ENCODE measurements around the gene SLC35G6.

SLC35G6 gene

DNA sequence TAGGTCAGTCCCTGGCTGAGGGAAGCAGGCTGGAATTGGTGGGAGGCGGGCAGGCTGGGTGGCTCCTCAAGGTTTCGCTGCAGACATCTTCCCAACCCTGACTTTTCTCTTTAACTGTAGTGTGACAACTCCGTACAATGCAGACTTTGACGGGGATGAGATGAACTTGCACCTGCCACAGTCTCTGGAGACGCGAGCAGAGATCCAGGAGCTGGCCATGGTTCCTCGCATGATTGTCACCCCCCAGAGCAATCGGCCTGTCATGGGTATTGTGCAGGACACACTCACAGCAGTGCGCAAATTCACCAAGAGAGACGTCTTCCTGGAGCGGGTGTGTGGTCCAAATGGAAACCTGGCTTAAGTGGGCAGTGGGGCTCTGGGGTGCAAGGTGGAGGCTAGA is 17.9 kb downstream of the SLC35G6 start:
- no peak for FAIRE-seq
- DNase-seq (ENCODE audit: insufficient read length, low spot score) = no peak

DNA sequence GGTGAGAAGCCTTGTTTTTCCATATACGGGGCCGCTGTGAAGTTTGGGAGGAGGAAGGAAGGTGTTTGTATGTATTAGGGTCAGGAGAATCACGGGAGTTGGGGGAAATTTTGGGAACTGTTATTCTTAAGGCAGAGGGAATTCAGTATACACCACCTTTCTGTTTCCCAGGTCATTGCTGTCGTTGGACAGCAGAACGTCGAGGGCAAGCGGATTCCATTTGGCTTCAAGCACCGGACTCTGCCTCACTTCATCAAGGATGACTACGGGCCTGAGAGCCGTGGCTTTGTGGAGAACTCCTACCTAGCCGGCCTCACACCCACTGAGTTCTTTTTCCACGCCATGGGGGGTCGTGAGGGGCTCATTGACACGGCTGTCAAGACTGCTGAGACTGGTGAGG is 20.5 kb downstream of the SLC35G6 start:
- FAIRE-seq = no peak
- DNase-seq (ENCODE audit: insufficient read length, low spot score) = no peak

DNA sequence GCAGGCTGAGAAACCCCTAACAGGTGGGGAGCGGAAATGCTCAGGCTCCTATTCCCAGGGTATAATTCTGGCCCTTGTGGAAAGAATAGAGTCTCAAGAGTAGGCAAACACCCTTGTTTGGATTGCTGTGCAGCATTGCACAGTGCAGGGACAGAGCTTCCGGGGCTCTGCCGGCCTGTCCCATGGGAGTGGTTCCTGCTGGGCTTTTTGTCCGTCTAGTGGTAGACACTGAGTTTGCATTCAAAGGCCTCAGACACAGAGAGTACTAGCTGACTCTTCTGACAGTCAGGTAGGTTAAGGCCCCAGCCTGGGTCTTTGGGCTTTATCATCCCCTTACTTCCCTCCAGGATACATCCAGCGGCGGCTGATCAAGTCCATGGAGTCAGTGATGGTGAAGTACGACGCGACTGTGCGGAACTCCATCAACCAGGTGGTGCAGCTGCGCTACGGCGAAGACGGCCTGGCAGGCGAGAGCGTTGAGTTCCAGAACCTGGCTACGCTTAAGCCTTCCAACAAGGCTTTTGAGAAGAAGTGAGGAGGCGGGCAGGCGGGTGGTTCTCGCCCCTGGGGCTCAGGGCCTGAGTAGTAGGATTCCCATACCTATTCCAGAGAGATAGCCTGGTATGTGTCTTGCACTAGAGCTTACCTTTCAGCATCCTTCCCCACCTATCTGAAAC is 21.1 kb downstream of the SLC35G6 start:
- no peak for FAIRE-seq
- DNase-seq (ENCODE audit: insufficient read length, low spot score) = no peak

DNA sequence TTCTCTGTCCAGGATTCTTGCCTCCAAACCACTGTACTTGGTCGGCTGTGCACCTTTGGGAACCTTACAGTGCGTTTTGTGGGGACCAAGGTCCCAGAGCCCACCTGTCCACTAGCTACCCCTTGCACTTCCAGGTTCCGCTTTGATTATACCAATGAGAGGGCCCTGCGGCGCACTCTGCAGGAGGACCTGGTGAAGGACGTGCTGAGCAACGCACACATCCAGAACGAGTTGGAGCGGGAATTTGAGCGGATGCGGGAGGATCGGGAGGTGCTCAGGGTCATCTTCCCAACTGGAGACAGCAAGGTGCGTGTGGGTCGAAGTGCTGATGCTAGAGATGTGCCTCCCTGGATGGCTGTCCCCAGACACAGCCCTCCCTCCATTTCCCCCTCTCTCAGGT is 21.7 kb downstream of the SLC35G6 start:
- FAIRE-seq (no peak), DNase-seq (ENCODE audit: insufficient read length, low spot score) (no peak)

DNA sequence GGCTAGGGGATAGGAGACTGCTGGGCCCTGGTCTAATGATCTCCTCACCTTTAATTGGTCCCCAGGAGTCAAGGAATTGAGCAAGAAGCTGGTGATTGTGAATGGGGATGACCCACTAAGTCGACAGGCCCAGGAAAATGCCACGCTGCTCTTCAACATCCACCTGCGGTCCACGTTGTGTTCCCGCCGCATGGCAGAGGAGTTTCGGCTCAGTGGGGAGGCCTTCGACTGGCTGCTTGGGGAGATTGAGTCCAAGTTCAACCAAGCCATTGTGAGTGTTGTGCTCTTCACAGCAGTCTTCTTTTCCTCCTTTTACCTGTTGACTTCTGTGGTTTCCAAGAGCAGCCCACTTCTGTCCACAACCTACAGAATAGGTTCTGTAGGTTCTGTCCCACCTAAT is 22.3 kb downstream of the SLC35G6 start:
- FAIRE-seq (no peak), DNase-seq (ENCODE audit: insufficient read length, low spot score) (no peak)

DNA sequence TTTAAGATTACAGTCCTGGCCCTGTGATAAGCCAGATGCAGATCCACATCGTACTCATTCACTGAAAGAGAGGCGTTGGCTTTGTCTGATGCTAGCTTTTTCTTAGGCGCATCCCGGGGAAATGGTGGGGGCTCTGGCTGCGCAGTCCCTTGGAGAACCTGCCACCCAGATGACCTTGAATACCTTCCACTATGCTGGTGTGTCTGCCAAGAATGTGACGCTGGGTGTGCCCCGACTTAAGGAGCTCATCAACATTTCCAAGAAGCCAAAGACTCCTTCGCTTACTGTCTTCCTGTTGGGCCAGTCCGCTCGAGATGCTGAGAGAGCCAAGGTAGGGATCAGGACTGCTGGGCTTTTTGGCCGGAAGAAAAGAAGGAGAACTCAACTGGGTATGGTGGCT is 26.9 kb downstream of the SLC35G6 start:
- DNase-seq (ENCODE audit: insufficient read length, low spot score) = no peak

DNA sequence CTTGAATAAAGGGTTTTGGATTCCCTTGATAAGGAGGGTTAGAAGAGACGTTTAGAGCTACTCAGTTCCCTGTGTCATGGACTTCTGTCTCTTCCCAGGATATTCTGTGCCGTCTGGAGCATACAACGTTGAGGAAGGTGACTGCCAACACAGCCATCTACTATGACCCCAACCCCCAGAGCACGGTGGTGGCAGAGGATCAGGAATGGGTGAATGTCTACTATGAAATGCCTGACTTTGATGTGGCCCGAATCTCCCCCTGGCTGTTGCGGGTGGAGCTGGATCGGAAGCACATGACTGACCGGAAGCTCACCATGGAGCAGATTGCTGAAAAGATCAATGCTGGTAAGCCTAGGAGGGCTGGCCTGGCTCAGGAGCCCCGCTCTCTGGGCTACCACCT is 27.6 kb downstream of the SLC35G6 start:
- no peak for DNase-seq (ENCODE audit: insufficient read length, low spot score)
- FAIRE-seq = no peak

More for the DNA sequence above, 26.9 kb downstream of the SLC35G6 start:
- FAIRE-seq = no peak

DNA sequence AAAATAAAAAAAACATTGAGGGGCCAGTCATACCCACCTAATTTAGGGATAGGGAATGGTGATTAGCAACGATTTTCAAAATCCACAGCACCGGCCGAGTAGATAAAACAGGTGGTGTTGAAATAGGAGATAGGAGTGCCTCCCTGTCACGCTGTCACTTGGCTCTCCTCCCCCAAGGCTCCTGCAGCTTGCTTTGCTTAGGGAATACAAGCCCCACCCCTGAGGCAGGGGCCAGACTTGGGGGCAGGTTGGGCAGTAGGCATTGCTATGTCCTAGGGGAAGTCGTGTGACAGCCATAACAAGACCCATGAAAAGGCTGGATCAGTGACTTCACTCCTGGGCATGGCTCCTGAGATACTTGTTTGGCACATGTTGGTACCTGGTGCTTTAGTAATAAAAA is 28.7 kb downstream of the SLC35G6 start:
- FAIRE-seq (no peak), DNase-seq (ENCODE audit: insufficient read length, low spot score) (no peak)

DNA sequence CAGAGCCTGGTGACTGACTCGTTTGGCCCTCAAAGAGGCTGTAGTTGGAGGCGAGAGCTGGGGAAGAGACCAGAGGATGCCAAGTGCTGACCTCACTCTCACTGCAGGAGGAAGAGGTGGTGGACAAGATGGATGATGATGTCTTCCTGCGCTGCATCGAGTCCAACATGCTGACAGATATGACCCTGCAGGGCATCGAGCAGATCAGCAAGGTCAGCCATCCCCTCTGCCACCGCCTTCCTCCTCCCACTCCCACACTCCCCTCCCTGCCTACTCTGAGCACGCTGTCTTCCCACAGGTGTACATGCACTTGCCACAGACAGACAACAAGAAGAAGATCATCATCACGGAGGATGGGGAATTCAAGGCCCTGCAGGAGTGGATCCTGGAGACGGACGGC is 29.9 kb downstream of the SLC35G6 start:
- DNase-seq (ENCODE audit: insufficient read length, low spot score) = no peak
- FAIRE-seq = no peak

DNA sequence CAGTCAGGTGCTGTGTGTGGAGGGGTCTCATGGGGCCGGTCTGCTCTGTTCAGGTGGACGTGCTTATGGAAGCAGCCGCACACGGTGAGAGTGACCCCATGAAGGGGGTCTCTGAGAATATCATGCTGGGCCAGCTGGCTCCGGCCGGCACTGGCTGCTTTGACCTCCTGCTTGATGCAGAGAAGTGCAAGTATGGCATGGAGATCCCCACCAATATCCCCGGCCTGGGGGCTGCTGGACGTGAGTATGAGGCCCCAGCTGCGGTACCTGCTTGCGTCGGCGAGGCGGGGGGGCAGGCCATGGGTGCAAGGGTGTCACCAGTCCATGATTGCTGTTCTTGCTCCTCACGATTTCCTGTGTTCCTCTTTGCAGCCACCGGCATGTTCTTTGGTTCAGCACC is 30.9 kb downstream of the SLC35G6 start:
- DNase-seq (ENCODE audit: insufficient read length, low spot score) (no peak), FAIRE-seq (no peak)

DNA sequence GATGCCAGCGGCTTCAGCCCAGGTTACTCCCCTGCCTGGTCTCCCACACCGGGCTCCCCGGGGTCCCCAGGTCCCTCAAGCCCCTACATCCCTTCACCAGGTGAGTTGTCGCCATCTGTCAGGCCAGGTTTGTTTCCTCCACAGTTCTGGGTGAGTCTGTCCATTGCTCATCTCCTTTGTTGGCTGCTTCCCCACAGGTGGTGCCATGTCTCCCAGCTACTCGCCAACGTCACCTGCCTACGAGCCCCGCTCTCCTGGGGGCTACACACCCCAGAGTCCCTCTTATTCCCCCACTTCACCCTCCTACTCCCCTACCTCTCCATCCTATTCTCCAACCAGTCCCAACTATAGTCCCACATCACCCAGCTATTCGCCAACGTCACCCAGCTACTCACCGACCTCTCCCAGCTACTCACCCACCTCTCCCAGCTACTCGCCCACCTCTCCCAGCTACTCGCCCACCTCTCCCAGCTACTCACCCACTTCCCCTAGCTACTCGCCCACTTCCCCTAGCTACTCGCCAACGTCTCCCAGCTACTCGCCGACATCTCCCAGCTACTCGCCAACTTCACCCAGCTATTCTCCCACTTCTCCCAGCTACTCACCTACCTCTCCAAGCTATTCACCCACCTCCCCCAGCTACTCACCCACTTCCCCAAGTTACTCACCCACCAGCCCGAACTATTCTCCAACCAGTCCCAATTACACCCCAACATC is 31.7 kb downstream of the SLC35G6 start:
- DNase-seq (ENCODE audit: insufficient read length, low spot score) = no peak
- no peak for FAIRE-seq

DNA sequence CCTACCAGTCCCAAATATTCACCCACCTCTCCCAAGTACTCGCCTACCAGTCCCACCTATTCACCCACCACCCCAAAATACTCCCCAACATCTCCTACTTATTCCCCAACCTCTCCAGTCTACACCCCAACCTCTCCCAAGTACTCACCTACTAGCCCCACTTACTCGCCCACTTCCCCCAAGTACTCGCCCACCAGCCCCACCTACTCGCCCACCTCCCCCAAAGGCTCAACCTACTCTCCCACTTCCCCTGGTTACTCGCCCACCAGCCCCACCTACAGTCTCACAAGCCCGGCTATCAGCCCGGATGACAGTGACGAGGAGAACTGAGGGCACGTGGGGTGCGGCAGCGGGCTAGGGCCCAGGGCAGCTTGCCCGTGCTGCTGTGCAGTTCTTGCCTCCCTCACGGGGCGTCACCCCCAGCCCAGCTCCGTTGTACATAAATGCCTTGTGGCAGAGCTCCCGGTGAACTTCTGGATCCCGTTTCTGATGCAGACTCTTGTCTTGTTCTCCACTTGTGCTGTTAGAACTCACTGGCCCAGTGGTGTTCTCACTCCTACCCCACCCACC is 32.7 kb downstream of the SLC35G6 start:
- no peak for DNase-seq (ENCODE audit: insufficient read length, low spot score)

DNA sequence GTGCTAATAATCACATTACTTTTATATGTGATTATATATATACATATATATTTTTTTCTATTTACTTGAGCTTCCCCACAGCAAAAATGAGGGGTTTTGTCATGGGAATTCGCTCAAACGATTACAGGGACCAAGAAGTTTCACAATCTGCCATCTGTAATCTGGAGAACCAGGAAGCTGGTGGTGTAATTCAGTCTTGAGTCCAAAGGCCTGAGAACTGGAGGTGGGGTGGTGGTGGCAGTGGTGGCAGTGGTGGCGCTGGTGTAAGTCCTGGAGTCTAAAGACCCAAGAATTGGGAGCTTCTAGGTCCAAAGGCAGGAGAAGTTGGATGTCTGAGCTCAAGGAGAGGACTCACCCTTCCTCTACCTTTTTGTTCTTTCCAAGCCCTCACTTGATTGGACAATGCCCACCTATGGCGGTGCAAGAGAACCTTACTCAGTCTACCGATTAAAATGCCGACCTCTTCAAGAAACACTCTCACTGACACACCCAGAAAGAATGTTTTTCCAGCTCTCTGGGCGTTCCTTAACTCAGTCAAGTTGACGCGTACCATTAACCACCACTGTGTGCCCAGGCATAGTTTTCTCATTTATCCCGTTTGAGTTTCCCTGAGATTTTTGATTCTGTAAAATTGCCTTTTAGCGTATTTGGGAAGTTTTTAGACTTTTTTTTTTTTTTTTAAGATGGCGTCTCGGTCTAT is 34.8 kb downstream of the SLC35G6 start:
- no peak for FAIRE-seq

More for the DNA sequence above, 32.7 kb downstream of the SLC35G6 start:
- FAIRE-seq = no peak

DNA sequence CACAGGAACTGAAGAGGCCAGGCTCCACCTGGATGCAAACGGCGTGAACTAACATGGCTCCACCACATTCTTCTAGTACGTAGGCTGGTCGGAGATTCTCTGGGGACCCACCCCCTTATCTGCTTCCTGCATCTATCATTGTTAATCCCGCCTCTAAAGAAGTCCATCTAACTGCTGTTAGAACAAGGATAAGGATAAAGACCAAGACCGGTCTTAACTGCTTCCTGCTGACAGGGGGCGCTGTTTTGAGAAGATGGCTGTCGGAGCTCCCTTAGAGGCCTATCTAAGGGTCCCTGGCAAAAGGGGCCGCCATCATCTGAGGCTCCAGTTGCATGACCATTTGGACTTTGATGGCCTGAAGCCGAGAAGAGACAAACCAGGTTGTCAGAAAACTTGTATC is 41.8 kb downstream of the SLC35G6 start:
- DNase-seq (ENCODE audit: insufficient read length, low spot score) = no peak
- FAIRE-seq = peak; percentile 89

More for the DNA sequence above, 34.8 kb downstream of the SLC35G6 start:
- no peak for DNase-seq (ENCODE audit: insufficient read length, low spot score)

DNA sequence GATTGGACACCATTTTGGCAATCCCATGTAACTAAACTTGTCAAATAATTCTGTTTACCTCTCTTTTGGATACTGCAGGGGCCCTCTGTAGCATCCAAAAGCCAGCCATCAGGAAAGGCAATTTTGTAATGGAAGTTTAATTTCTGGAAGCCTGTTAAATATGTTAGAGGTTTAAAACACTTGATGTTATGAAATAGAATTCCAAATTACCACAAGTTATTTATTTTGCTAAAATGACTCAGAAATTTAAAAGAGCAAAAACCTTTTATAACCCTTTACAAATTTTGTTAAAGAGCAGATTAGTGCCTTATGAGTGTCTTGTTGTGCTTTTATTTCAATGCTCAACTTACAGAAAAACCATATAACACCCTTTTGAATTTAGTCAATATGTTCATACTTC is 47.6 kb downstream of the SLC35G6 start:
- no peak for DNase-seq (ENCODE audit: insufficient read length, low spot score)
- FAIRE-seq = no peak

DNA sequence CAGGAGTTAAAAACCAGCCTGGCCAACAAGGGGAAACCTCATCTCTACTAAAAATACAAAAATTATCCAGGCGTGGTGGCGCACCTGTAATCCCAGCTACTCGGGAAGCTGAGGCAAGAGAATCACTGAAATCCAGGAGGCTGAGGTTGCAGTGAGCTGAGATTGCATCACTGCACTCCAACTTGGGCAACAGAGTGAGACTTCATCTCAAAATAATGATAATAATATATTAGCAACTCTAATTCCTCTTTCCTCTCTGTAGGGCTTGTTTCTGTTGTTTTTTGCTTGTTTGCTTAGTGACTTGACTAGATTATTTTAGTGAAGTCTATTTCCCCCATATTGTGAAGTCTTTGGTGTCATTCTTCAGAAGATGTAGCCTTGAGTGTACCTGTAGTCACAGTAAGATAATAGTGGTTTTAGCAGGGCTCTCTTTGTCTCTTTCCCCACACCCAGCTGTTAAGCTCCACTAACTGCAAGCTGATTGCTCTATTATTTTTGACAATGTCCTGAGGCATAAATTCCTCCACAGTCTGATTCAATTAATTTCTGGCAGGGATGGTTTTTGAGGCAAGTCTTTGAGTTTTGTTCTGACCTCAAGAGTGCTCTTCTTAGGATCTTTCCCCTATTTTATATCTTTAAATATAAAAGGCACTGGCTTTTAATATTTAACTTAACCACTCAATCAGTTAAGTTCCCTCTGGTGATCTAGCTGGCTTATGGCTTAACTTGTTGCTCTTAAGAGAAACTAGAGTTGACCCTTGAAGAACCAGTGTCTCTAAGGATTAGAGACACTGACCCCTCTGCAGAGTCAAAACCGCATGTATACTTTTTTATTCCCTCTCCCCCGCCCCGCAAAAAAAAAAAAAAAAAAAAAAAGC is 49.0 kb downstream of the SLC35G6 start:
- DNase-seq (ENCODE audit: insufficient read length, low spot score) (no peak), FAIRE-seq (peak; percentile 60)

All from GM19239 (cell line).